Tongue (tissue), 2 donors: Measurements from ENCODE around the gene NATD1. TPM values are rescaled to one million over a fixed set of nuclear protein-coding genes. Genes with fewer than 3 reads are reported as not detected.
A peak's percentile ranks its signal among the peaks of the same experiment; 100 is the strongest.

ENCODE experiments used
- DNase-seq: peaks from one replicate; pipeline ENCODE4 v3.0.0-alpha.2; 2015
- total RNA-seq: library from RNA; depleted of rRNA; stranded (reverse); fragments of >200 nt; gene quantifications from one replicate; pipeline ENCODE4 v1.2.3, GENCODE V29; 2014

NATD1 gene
- total RNA-seq, 1 donor from 2014 or later, result 7.9 TPM

GRCh38 chr17:21214777-21215541 lies 38.3 kb downstream of the NATD1 start:
- DNase-seq, result peak; percentile 43

- DNase-seq, result peak; percentile 98
Observed at GRCh38 chr17:21214015-21214776, 39.0 kb downstream of the NATD1 start, which contains the start of gene TMEM11. Gene TMEM11, minus strand, starts transcription at chr17:21214161. Its CDS starts 9 bp downstream, at chr17:21214152.

- DNase-seq, result no peak
Observed at GRCh38 chr17:21213638-21214014, 39.6 kb downstream of the NATD1 start.

GRCh38 chr17:21212826-21213637 lies 40.2 kb downstream of the NATD1 start:
- DNase-seq, result no peak

GRCh38 chr17:21211825-21212479 lies 41.3 kb downstream of the NATD1 start:
- no peak for DNase-seq

GRCh38 chr17:21210411-21211076 lies 42.7 kb downstream of the NATD1 start:
- no peak for DNase-seq

- no peak for DNase-seq
Observed at GRCh38 chr17:21209511-21210175, 43.6 kb downstream of the NATD1 start.

GRCh38 chr17:21208352-21208751 lies 44.9 kb downstream of the NATD1 start:
- no peak for DNase-seq

GRCh38 chr17:21204935-21205334 lies 48.3 kb downstream of the NATD1 start:
- DNase-seq, result no peak

GRCh38 chr17:21202512-21202911 lies 50.7 kb downstream of the NATD1 start:
- no peak for DNase-seq

GRCh38 chr17:21201874-21202273 lies 51.3 kb downstream of the NATD1 start:
- no peak for DNase-seq

- peak; percentile 63 for DNase-seq
Observed at GRCh38 chr17:21201298-21201595, 52.0 kb downstream of the NATD1 start.

- no peak for DNase-seq
Observed at GRCh38 chr17:21200590-21201297, 52.5 kb downstream of the NATD1 start.

- no peak for DNase-seq
Observed at GRCh38 chr17:21199856-21200255, 53.4 kb downstream of the NATD1 start.

GRCh38 chr17:21199311-21199710 lies 53.9 kb downstream of the NATD1 start:
- no peak for DNase-seq

- DNase-seq, result no peak
Observed at GRCh38 chr17:21198411-21198810, 54.8 kb downstream of the NATD1 start.

- DNase-seq, result peak; percentile 27
Observed at GRCh38 chr17:21196126-21196525, 57.1 kb downstream of the NATD1 start.

- peak; percentile 95 for DNase-seq
Observed at GRCh38 chr17:21194703-21195102, 58.5 kb downstream of the NATD1 start.

GRCh38 chr17:21194226-21194625 lies 59.0 kb downstream of the NATD1 start:
- DNase-seq, result peak; percentile 76

- DNase-seq, result no peak
Observed at GRCh38 chr17:21193031-21193430, 60.2 kb downstream of the NATD1 start.
